ENCODE data around the gene SMCO1.
"Not testable (repeated sequence)": the region's sequence is repeated elsewhere in the genome, so short reads cannot be mapped to it uniquely, and the experiment has no call there.

SMCO1 gene

DNA sequence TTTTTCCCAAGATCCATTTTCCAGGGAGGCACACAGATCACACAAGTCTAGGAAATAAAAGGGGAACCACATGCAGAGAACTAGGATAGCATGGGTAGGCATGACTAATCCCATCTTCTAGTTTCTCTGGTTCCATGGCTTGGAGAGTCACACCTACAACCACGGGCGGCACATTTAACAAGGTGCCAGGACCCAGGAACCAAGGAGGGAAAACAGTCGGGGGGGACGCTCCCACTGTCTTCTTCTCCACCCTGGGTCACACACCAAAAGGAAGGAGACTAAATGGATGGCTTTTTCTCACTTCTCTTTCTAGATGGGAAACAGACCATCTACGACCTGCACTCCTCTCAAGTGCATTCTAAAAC is 4.6 kb upstream of the SMCO1 start:
- no peak for DNase-seq

DNA sequence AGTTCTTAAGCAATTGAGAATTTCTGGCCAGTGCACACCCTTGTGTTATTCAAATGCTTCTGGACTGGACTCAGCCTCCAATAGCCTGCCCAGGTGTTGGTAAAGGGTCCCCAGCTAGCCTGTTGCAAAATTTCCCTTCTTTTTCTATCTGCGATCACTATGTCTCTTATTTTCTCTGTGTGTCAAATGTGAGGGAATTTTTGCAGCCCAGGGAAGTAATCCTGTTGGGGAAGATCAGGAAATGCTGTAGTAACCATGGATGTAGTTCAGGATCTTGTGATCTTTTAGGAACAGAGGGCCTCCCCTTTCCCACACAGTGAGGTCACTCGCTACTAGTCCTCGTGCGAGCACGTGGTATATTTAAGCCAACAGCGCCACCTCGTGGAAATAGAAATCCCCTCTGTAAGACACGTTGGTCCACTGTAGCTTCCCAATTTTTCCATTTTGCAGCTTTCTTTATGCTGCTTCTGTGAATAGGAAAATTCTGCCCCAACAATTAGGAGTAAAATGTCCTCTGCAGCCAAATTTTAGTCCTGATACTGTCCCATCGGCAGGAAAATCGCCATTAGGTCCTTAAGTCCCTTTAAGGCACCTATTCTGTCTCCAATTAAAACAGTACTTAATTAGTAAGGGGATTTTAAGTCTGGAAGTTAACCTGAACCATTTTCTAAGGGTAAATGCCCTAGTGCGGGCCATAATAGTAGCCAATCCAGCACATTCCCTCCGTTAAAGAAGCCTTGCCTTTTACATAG is 4.0 kb upstream of the SMCO1 start:
- peak; percentile 83 for DNase-seq

DNA sequence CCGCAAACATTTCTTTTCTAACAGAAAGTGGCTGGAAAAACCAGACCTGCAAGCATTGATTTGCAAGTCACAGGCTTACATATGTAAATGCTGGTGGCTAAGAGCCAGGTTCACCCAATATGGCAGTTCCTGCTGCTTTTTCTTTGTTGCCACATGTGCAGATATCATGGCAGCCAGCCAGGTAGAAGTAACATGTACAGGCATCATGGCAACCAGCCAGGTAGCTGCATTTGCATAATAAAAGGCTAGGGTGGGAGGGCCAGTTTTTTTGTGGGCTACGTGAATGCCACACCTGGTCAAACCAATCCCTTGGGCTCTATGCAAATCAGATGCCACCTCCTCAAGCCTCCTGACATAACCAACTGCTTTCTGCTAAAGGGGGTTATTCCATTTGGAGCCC is 2.8 kb upstream of the SMCO1 start:
- no peak for DNase-seq

DNA sequence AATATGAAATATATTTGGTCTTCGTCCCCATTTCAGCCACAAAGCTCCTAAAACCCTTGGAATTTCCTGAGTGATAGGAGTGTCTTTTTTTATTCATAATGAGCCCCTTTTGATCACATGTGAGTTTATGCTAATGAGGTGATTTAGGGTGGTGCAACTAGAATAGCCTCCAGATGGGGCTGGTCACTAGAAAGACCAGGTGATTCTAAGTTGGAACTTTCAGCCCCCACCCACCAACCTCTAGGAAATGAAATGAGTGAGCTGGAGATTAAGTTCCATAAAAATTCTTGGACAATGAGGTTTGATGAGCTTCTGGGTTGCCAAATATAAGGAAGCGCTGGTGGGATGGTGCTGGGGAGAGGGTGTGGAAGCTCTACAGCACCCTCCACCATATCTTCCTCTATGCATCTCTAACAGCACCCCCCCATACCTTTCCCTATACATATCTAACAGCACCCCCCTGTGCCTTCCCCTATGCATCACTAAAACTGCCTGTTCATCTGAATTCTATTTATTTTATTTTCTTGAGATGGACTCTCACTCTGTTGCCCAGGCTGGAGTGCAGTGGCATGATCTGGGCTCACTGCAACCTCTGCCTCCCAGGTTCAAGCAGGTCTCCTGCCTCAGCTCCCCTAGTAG is 2.1 kb upstream of the SMCO1 start:
- no peak for DNase-seq

DNA sequence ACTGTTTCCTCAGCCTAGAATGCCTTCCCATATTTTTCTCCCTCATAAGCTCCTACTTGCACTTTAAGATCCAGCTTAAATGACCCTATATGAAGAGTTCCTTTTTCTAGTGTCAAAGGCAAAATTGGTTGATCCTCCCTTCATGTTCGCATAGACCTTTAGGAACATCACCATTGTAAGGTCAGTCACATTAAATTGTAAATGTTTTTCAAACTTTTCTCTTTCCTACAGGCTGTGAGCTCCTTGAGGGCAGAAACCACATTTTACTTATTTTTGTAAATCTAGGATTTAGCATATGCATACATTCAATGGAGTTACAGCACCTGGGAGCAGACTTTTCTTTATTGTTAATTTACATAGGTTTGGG is 813 bp downstream of the SMCO1 start:
- DNase-seq: no peak

DNA sequence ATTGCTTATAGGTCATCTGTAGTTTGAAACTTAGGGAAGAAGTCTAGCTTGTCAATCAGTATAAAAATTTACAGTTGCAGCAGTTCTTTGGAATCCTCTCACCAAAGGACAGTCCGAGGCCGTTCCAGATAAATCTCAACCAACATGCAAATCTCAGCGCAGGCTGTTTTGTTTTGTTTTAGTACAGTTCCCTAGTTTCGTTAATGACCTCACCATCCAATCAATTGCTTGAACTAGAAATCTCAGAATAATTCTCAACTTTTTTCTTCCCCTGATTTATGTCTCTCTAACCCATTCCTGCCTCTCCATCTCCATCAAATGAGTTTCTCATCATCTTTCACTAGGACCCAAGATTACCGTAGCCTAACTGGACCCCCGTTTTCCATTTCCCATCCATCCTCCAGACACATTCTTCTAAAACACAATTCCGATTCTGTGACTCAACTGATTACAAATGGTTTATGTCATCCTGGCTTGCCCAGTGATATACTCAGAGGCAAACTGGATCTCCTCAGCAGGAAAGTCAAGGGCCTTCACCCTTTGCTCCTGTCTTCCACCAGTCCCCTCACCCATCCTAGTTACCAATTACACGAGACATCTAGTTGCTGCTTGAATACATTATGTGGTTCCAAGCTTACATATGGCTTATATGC is 1.3 kb downstream of the SMCO1 start:
- no peak for DNase-seq

DNA sequence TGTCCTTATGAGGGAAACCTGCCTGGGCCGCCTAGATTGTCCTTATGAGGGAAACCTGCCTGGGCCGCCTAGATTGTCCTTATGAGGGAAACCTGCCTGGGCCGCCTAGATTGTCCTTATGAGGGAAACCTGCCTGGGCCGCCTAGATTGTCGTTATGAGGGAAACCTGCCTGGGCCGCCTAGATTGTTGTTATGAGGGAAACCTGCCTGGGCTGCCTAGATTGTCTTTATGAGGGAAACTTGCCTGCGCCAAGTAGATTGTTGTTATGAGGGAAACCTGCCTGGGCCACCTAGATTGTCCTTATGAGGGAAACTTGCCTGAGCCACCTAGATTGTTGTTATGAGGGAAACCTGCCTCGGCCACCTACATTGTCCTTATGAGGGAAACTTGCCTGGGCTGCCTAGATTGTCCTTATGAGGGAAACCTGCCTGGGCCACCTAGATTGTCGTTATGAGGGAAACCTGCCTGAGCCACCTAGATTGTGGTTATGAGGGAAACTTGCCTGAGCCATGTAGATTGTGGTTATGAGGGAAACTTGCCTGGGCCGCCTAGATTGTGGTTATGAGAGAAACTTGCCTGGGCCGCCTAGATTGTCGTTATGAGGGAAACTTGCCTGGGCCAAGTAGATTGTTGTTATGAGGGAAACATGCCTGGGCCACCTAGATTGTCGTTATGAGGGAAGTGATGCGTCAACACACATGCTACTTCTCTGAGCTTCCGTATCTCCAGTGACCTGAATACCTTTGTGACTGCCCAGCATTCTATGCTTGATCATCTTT is 3.3 kb downstream of the SMCO1 start:
- not testable (repeated sequence) for DNase-seq

DNA sequence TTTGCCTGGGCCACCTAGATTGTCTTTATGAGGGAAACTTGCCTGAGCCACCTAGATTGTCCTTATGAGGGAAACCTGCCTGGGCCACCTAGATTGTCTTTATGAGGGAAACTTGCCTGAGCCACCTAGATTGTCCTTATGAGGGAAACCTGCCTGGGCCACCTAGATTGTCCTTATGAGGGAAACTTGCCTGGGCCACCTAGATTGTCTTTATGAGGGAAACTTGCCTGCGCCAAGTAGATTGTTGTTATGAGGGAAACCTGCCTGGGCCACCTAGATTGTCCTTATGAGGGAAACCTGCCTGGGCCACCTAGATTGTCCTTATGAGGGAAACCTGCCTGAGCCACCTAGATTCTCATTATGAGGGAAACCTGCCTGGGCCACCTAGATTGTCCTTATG is 4.0 kb downstream of the SMCO1 start:
- DNase-seq: not testable (repeated sequence)

DNA sequence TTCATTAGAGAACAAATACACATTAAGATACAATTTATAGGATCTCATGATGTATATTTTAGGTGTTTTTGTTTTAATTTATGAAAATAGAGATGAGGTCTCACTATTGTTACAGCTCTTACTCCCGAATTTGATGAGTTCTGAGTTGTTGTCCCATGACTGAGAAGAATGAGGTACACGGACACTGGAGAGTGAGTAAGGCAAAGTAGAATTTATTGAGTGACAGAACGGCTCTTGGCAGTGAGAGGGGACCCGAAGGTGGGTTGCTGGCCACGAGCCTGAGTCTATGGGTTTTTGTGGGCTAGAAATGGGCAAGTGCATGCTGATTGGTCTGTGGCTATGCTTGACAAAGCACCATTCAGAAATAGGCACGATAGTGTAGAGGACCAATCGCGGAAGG is 8.5 kb downstream of the SMCO1 start:
- no peak for DNase-seq

DNA sequence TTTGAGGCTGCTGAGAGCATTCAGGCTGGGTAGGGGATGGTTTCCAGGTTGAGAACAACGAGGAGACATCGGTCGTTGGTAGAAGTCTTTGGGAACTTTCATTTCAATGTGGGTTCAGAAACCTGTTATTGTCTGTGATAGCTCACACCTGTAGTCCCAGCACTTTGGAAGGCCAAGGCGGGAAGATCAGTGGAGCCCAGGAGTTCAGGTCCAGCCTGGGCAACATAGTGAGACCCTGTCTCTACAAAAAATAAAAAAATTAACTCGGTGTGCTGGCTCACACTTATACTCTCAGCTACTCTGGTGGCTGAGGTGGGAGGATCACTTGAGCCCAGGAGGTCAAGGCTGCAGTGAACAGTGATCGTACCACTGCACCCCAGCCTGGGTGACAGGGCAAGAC is 10.6 kb downstream of the SMCO1 start:
- DNase-seq: no peak

DNA sequence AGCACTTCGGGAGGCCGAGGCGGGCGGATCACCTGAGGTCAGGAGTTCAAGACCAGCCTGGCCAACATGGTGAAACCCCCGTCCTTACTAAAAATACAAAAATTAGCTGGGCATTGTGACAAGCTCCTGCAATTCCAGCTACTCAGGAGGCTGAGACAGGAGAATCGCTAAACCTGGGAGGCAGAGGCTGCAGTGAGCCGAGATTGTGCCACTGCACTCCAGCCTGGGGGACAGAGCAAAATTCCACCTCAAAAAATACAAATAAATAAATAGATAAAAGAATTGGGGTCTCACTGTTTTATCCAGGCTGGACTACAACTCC is 11.1 kb downstream of the SMCO1 start:
- DNase-seq: not testable (repeated sequence)

DNA sequence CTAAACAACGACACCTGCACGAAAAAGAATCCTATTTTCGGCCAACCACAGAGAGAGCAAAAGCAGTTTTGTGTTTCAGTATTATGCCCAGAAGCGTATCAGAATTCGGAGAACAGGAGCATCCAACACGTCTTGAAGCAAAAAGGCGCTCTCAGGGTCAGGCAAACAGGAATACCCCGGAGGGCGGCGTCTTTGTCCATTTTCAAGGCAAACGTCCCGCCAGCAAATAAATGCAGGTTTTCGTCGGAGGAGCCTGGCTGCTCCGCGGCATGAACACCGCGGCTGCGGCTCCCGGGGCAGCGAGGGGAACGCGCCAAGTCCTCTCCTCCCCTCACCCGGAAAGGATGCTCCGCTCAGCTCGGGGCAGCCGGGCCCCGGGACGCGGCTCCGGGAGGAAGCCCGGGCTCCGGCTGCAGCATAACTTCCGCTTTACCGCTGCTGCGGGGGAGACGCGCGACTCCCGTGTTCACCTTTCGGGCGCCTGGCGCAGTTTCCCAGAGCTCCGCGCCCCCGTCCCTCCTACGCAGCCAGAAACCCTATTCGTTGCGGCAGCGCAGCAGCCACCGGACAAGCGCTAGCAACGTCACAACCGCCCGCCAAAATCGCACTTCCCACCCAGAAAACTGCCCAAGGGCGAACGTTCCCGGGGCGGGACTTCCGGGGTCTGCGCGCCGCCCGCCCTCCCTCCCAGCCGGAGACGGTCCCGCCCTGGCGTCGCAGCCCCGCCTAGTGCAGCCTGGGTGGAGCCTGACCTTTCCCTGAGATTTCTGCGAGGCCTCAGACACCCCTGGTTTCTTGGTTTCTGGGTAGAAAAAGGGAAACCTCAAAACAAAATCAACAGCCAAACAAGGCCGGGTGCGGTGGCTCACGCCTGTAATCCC is 11.7 kb downstream of the SMCO1 start, which contains the start of gene RNF168:
RNF168 (minus strand) TSS at position 573 of the 881 bp plus-strand sequence. CDS start 595 bp downstream, outside the sequence.
- peak; percentile 97 for DNase-seq

DNA sequence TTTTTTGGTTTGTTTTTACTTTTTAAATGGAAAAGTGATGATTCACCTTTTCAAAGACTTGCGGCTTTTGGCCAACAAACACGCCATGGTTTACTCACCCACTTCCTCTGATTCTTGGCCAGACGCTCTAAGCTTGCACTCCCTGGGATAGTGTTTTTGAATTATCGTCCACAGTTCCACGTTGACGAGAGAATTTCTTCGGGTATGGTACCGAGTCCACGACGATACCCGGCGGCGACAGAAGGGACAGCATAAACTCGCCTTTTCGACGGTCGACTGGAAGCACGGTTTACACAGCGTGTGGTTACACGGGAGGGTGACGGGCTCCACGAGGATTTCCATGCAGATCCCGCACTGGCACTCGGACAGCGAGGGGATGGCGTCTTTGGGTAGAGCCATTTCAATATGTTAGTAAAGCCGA is 12.4 kb downstream of the SMCO1 start:
- DNase-seq: peak; percentile 85

DNA sequence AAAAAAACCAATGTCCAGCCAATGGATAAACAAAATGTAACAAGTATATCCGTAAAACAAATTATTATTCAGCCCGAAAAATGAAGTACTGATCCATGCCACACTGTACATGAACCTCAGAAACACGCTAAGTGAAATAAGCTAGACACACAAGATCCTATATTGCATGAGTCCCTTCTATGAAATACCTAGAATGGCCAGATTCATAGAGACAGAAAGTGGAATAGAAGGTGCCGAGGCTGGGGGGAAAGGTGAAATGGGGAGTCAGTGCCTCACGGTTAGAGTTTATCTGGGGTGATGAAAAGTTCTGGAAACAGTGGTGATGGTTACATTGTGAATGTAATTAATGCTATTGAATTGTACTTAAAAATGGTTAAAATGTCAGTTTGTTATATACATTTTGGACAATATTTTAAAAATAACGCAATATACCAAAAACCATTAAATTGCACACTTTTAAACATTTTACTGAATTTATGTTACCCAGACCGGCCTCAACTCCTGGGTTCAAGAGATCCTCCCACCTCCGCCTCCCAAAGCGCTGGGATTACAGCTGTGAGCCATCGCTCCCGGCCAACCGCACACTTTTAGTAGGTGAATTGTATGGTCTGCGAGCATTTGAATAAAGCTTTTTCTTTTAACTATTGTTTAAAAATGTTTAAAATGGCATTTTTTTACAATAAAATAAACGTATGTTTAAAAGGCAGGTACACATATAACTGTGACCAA is 13.7 kb downstream of the SMCO1 start:
- DNase-seq: peak; percentile 65

DNA sequence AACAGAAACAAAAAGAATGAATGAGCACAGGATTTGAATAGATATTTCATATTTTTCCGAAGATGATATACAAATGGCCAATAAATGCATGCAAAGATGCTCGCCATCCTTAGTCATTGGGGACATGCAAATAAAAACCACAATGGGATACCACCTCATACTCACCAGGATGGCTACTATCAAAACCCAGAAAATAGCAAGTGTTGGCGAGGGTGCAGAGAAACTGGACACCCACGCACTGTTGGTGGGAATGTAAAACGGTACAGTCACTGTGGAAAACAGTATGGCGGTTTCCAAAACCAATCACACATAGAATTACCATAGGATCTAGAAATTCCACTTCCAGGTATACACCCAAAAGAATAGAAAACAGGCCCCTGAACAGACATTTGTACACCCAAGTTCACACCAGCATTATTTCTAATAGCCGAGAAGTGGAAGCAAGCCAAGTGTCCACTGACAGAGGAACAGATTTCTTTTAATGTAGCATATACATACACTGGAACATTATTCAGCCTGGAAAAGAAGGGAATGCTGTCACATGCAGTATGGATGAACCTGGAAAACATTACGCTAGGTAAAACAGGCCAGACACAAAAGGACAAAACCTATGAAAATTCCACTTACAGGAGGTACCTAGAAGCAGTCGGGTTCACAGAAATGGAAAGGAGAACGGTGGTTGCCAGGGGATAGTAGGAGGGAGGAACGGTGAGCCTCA is 15.2 kb downstream of the SMCO1 start:
- peak; percentile 66 for DNase-seq

DNA sequence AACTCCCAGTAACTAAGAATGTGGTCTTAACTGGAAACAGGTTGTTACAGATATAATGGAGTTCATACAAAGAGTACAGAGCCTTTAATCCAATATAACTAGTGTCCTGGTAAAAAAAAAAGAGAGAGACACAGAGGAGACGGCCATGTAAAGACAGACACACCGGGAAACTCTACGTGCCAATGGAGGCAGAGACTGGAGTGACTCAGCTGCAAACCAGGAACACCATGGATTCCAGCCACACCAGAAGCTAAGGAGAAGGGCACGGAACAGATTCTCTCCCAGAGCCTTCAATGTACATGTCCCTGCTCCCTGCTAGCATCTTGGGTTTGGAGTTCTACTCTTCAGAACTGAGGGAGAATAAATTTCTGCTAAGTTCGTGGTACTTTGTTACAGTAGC is 16.1 kb downstream of the SMCO1 start:
- no peak for DNase-seq

DNA sequence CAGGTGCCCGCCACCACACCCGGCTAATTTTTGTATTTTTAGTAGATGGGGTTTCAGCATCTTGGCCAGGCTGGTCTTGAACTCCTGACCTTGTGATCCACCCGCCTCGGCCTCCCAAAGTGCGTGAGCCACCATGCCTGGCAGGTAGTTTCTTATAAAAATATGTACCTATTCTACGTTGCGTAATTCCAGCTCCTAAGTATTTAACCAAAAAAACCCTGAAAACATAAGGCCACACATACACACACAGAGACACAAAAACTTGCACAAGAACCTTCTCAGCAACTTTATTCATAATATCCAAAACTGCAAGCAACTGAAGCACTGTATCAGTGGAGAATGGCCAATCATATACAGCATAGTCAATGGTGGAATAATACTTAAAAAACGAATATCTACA is 16.8 kb downstream of the SMCO1 start:
- no peak for DNase-seq

DNA sequence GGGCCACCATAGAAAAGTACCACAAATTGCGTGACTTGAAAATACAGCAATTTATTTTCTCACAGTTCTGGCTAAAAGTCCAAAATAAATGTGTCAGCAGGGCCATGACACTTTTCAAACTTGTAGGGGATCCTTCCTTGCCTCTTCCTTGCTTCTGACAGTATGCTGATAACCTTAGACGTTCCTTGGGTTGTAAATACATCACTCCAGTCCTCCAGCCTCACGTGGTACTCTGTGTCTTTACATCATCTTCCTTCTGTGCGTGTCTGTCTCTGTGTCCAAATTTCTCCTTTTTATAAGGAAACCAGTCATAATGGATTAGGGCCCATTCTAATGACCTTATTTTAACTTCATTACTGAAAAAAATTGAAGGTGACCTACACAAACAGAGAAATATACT is 19.0 kb downstream of the SMCO1 start:
- no peak for DNase-seq

DNA sequence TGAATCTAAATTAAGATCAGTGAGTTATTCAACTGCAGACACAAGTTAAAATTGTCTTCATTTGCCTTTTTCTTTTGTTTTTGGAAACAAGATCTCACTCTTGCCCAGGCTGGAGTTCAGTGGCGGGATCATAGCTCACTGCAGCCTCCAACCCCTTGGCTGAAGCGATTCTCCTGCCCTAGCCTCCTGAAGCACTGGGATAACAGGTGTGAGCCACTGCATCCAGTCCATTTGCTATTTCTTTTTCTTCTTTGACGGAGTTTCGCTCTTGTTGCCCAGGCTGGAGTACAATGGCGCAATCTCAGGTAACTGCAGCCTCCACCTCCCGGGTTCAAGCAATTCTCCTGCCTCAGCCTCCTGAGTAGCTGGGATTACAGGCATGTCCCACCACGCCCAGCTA is 21.9 kb downstream of the SMCO1 start:
- no peak for DNase-seq

DNA sequence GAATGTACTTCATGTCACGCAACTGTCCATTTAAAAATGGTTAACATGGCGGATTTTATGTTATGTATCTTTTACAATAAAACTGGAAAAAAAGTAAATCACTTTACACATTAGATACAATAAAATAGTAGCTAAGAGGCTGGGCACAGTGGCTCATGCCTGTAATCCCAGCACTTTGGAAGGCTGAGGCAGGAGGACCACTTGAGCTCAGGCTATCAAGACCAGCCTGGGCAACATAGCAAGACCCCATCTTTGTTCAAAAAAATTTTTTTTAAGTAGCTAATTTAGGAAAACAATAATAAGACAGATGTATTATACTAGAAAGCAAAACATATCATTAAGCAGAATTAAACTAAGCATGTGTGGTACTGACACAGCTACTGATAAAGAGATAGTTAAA is 23.1 kb downstream of the SMCO1 start:
- no peak for DNase-seq

DNA sequence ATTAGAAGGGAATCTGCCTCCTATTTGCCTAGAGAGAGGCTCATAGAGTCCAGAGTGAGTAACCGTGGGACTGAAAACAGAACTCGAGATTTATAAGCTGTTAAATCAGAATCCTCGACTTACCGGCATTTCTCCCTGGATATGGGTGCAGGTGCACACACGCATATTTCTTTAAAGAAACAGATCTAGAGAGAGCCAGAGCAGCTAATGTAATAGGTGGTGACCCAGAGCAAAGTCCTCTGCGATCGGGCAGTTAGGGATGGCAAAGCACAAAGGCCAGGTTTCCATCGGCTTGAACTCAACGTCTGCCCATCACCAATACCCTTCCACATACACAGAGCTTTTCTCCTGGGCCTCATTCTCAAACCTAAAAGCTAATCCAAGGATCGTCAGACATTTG is 25.4 kb downstream of the SMCO1 start:
- no peak for DNase-seq

All from activated effector memory CD4-positive, alpha-beta T cell treated with anti-CD3 and anti-CD28 coated beads, Interleukin-2, amount 50 U/mL, for 16 hours (primary cell).